PC-3 (cell line): Measurements from ENCODE around the gene ZNF14. TPM values are rescaled to one million over a fixed set of nuclear protein-coding genes. Genes with fewer than 3 reads are reported as not detected.

Source experiments
- ATAC-seq: fragments of 200-7000 bp; cut with Tn5 transposase; 2 replicates; pipeline ENCODE4 v1.9.1; 2020; ENCODE audit warnings: mild to moderate bottlenecking, moderate library complexity
- BruUV-seq: library from RNA; stranded (reverse); fragments of 400-500 nt; replicated peaks from 2 replicates; lab custom pipeline; 2021; lab: Mats Ljungman, UMichigan
- CTCF ChIA-PET: fragments of 300-600 bp; sonication (Branson Sonifier 250); formaldehyde crosslinking; loops from one replicate; lab custom pipeline; 2022; ENCODE audit warnings: antibody characterized with exemption; lab: Charles Lee
- POLR2A ChIA-PET: fragments of 300-600 bp; sonication (Branson Sonifier 250); formaldehyde crosslinking; loops from one replicate; lab custom pipeline; 2022; ENCODE audit warnings: antibody characterized with exemption; ENCODE audit not compliant: unreplicated experiment; lab: Charles Lee
- DNase-seq: peaks from one replicate; pipeline ENCODE4 v3.0.0-alpha.2; 2015
- H2AFZ ChIP-seq: fragments of 300-600 bp; sonication (generic); 2 replicates; pipeline ENCODE4 v1.6.0; 2016; ENCODE audit warnings: antibody characterized with exemption, low read length
- H3F3A ChIP-seq: fragments of 300-600 bp; sonication (generic); one replicate; pipeline ENCODE4 v1.6.0; 2017; ENCODE audit warnings: antibody characterized with exemption, low read length, control low read depth, mild to moderate bottlenecking; ENCODE audit not compliant: unreplicated experiment
- H3K27ac ChIP-seq: fragments of 300-600 bp; sonication (generic); 2 replicates; pipeline ENCODE4 v1.5.1; 2016; ENCODE audit warnings: mild to moderate bottlenecking, low read length
- H3K27me3 ChIP-seq: fragments of 300-600 bp; sonication (generic); 2 replicates; pipeline ENCODE4 v1.6.1; 2016; ENCODE audit warnings: low read length, mixed read lengths
- H3K36me3 ChIP-seq: fragments of 300-600 bp; sonication (generic); 2 replicates; pipeline ENCODE4 v1.6.1; 2016; ENCODE audit warnings: low read depth, mixed run types, low read length, mixed read lengths
- H3K4me1 ChIP-seq: fragments of 300-600 bp; sonication (generic); 2 replicates; pipeline ENCODE4 v1.5.1; 2016; ENCODE audit warnings: low read length; ENCODE audit not compliant: insufficient read depth
- H3K4me2 ChIP-seq: fragments of 300-600 bp; sonication (generic); 2 replicates; pipeline ENCODE4 v1.6.0; 2016; ENCODE audit warnings: low read length
- H3K4me3 ChIP-seq: fragments of 300-600 bp; sonication (generic); 2 replicates; pipeline ENCODE4 v1.5.1; 2016; ENCODE audit warnings: mild to moderate bottlenecking, low read length, mixed read lengths
- H3K79me2 ChIP-seq: fragments of 300-600 bp; sonication (generic); 2 replicates; pipeline ENCODE4 v1.6.1; 2017; ENCODE audit warnings: low read length, mixed read lengths
- H3K9ac ChIP-seq: fragments of 300-600 bp; sonication (generic); 2 replicates; pipeline ENCODE4 v1.6.0; 2016; ENCODE audit warnings: mild to moderate bottlenecking, low read length
- H3K9me2 ChIP-seq: fragments of 300-600 bp; sonication (generic); replicated peaks from 2 replicates; pipeline ENCODE4 v1.6.1; 2016; ENCODE audit warnings: mixed run types, low read length, mixed read lengths
- H3K9me3 ChIP-seq: fragments of 300-600 bp; sonication (generic); 2 replicates; pipeline ENCODE4 v1.6.1; 2016; ENCODE audit warnings: low read length, mixed read lengths
- H4K20me1 ChIP-seq: fragments of 300-600 bp; sonication (generic); 2 replicates; pipeline ENCODE4 v1.6.1; 2016; ENCODE audit warnings: low read length, mixed read lengths
- EZH2 ChIP-seq: fragments of 300-600 bp; sonication (generic); IDR thresholded peaks from one replicate; pipeline ENCODE4 v1.6.1; 2017; ENCODE audit warnings: antibody characterized with exemption, mild to moderate bottlenecking, low read length; ENCODE audit not compliant: unreplicated experiment
- EZH2phosphoT487 ChIP-seq: fragments of 300-600 bp; sonication (generic); IDR thresholded peaks from 2 replicates; pipeline ENCODE4 v1.6.1; 2018; ENCODE audit warnings: mild to moderate bottlenecking, antibody characterized with exemption, low read length, borderline replicate concordance
- intact Hi-C: fragments of 100-400 bp; cut with micrococcal nuclease; formaldehyde crosslinking; loops from 2 replicates; pipeline ENCODE4 v1.9.0; 2023
- total RNA-seq: library from RNA; depleted of rRNA; stranded (reverse); fragments of >200 nt; gene quantifications from 2 replicates; pipeline ENCODE4 v1.2.3, GENCODE V29; 2014
- TF ChIP-seq, protein P1 (sequence below): fragments of 300-600 bp; sonication (generic); conservative IDR thresholded peaks from 2 replicates; pipeline ENCODE4 v1.5.1; 2017; ENCODE audit warnings: antibody characterized with exemption, low read depth, mild to moderate bottlenecking, low read length

ZNF14 gene
- total RNA-seq, 1 experiment from 2014 or later = 3.0 TPM

DNA sequence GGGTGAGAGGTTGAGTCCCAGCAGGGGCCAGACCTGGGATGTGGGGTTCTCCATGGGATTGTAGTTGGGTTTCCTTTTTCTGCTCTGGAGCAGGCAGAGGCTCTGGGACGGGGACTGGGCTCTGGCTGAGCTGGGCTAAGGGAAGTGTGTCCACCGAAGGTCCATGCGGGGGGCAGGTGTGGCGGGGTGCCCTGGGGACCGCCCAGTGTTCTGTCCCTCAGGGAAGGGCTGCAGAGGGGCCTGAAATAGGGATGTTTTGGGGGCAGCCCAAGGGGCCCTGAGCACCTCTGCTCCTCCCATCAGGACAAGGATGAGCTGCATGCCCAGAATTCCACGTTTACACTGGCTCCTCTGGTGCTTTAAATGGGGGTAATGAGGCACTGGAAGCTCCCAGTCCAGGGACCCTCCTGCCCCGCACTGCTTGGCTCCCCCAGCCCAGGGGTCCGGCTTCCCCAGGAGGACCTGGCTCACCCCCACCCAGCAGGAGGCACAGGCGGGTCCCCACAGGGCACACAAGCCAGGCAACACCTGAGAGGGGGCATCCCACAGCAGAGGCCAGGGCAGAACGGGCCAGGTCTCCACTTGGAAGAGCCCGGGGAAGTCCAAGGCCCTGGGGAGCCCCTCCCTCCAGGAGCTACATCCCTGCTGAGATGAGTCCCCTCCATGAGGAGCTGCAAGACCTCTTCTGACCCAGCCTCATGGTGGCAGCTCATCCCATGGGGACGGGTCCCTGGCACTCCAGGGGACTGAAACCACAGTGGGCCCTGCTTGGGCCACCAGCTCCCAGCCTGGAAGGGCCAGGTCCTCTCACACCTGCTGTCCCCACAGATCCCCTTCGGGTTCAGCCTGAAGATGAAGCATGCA lies 14.7 kb upstream of the ZNF14 start:
- H3K4me1 ChIP-seq = no peaks in the 10 kb centered on the region
- ChIA-PET POLR2A (no interaction called here), CTCF (no interaction called here)
- no peak overlapping the region for H3K4me2 ChIP-seq
- no peak overlapping the region for H3K9ac ChIP-seq
- H3K79me2 ChIP-seq = no peaks in the 10 kb centered on the region
- H2AFZ ChIP-seq = no peak overlapping the region
- BruUV-seq = no TSS peak
- ATAC-seq (no peak), DNase-seq (no peak)
- H3K27me3 ChIP-seq = no peaks in the 10 kb centered on the region
- no peak overlapping the region for H3K27ac ChIP-seq
- no peak overlapping the region for H3K4me3 ChIP-seq
- 0 out of 2 replicates have a peak, but pooled peaks cover 4% of the 10 kb centered on the region for H3K9me3 ChIP-seq
- H3F3A ChIP-seq = no peaks in the 10 kb centered on the region
- TF ChIP-seq EZH2 = no peak
- TF ChIP-seq, protein P1, sequence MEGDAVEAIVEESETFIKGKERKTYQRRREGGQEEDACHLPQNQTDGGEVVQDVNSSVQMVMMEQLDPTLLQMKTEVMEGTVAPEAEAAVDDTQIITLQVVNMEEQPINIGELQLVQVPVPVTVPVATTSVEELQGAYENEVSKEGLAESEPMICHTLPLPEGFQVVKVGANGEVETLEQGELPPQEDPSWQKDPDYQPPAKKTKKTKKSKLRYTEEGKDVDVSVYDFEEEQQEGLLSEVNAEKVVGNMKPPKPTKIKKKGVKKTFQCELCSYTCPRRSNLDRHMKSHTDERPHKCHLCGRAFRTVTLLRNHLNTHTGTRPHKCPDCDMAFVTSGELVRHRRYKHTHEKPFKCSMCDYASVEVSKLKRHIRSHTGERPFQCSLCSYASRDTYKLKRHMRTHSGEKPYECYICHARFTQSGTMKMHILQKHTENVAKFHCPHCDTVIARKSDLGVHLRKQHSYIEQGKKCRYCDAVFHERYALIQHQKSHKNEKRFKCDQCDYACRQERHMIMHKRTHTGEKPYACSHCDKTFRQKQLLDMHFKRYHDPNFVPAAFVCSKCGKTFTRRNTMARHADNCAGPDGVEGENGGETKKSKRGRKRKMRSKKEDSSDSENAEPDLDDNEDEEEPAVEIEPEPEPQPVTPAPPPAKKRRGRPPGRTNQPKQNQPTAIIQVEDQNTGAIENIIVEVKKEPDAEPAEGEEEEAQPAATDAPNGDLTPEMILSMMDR = no peak
- TF ChIP-seq EZH2phosphoT487 = no peak
- H4K20me1 ChIP-seq = no peaks in the 10 kb centered on the region
- intact Hi-C loops = no loop called here
- H3K9me2 ChIP-seq = no peaks in the 10 kb centered on the region
- no peaks in the 10 kb centered on the region for H3K36me3 ChIP-seq

DNA sequence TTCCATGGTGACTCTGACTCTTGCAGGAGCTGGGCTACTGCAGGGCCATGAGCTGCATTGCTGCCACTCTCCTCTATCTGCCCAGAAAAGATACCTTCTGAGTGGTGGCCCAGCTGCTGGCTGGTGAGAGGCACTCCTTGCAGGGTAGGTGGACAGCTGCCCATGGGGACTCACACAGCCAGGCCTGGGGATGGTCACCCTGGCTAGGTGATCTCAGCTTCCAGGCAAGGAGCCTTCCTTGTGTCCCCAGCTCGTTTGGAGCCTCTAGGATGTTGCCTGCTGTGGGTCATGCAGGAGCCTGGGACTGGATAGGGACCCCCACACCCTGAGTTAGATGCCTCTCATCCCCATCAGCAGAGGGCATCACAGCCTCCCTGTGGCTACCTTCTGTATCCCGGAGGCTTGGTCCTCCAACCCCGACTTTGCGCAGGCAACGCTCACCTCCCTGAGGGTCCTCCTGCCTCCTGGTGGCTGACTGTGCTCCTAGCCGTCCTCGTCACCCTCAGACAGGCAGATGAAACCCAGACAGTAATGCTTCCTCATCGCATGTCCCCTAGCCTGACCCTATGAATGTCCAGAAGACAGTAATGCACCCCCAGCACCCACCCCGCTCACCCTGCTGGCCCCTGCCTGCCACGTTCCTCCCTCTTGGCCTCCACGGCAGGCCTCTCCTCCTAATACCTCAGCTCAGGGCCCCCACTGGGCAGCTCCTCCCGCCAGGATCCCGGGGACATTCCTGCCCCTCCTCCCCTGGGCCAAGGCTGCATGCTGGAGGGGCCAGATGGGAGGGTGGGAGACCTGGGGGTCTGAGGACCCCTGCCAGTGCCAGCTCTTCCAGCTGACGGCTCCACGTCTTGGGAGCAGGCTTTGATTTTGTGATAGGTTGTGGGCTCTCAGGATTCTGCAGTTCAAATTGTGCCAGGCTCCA lies 13.6 kb upstream of the ZNF14 start:
- no peak for TF ChIP-seq EZH2phosphoT487
- no peak for TF ChIP-seq EZH2
- TF ChIP-seq, protein P1 = no peak
- no peak overlapping the region for H2AFZ ChIP-seq
- H3K9me2 ChIP-seq = no peaks in the 10 kb centered on the region
- intact Hi-C loops = no loop called here
- ATAC-seq (no peak), DNase-seq (no peak)
- H3K9ac ChIP-seq = no peak overlapping the region
- no peaks in the 10 kb centered on the region for H3F3A ChIP-seq
- H3K4me3 ChIP-seq = no peak overlapping the region
- ChIA-PET POLR2A (no interaction called here), CTCF (no interaction called here)
- no peak overlapping the region for H3K27ac ChIP-seq
- no peaks in the 10 kb centered on the region for H3K9me3 ChIP-seq
- H3K4me1 ChIP-seq = no peaks in the 10 kb centered on the region
- no peaks in the 10 kb centered on the region for H3K79me2 ChIP-seq
- no peaks in the 10 kb centered on the region for H4K20me1 ChIP-seq
- H3K27me3 ChIP-seq = no peaks in the 10 kb centered on the region
- no TSS peak for BruUV-seq
- no peak overlapping the region for H3K4me2 ChIP-seq
- H3K36me3 ChIP-seq = no peaks in the 10 kb centered on the region
